ENCODE data around the gene TUT4. TPM values are rescaled to one million over a fixed set of nuclear protein-coding genes. Genes with fewer than 3 reads are reported as not detected.

The TUT4 gene
- total and polyA plus RNA-seq, 2 experiments from 2014 or later: 69.9 to 116 TPM

- TF ChIP-seq, protein P1, sequence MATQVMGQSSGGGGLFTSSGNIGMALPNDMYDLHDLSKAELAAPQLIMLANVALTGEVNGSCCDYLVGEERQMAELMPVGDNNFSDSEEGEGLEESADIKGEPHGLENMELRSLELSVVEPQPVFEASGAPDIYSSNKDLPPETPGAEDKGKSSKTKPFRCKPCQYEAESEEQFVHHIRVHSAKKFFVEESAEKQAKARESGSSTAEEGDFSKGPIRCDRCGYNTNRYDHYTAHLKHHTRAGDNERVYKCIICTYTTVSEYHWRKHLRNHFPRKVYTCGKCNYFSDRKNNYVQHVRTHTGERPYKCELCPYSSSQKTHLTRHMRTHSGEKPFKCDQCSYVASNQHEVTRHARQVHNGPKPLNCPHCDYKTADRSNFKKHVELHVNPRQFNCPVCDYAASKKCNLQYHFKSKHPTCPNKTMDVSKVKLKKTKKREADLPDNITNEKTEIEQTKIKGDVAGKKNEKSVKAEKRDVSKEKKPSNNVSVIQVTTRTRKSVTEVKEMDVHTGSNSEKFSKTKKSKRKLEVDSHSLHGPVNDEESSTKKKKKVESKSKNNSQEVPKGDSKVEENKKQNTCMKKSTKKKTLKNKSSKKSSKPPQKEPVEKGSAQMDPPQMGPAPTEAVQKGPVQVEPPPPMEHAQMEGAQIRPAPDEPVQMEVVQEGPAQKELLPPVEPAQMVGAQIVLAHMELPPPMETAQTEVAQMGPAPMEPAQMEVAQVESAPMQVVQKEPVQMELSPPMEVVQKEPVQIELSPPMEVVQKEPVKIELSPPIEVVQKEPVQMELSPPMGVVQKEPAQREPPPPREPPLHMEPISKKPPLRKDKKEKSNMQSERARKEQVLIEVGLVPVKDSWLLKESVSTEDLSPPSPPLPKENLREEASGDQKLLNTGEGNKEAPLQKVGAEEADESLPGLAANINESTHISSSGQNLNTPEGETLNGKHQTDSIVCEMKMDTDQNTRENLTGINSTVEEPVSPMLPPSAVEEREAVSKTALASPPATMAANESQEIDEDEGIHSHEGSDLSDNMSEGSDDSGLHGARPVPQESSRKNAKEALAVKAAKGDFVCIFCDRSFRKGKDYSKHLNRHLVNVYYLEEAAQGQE (IDR thresholded peaks at IDR 0.05; ENCODE audit: unreplicated experiment): no peak
- TF ChIP-seq CTCF (conservative IDR thresholded peaks at IDR 0.05; ENCODE audit: low read depth in 2 of 2) (no peak), POLR2AphosphoS5 (IDR thresholded peaks at IDR 0.05; ENCODE audit: low read depth) (no peak), JUNB (IDR thresholded peaks at IDR 0.05; ENCODE audit: unreplicated experiment) (no peak), NANOG (IDR thresholded peaks at IDR 0.05; ENCODE audit: borderline replicate concordance) (no peak), ZNF331 (CRISPR knock-in tag; IDR thresholded peaks at IDR 0.05; ENCODE audit: low read depth) (no peak), ETS1 (IDR thresholded peaks at IDR 0.05) (no peak), ZNF114 (CRISPR knock-in tag; IDR thresholded peaks at IDR 0.05) (no peak), CREB1 (CRISPR knock-in tag; IDR thresholded peaks at IDR 0.05; ENCODE audit: low read depth) (no peak)
Measured at GRCh38 chr1:52404975-52405338, 147.9 kb downstream of the TUT4 start (continued).

- peak within 1 kb of the TSS; percentile 93 for H3K4me2 ChIP-seq
- peaks cover 73% of the 10 kb centered on the region for H3K36me3 Mint-ChIP-seq (ENCODE audit: low read depth)
- H3K9me2 ChIP-seq (ENCODE audit: insufficient read depth): no peaks in the 10 kb centered on the region
- H3K27me3 ChIP-seq (ENCODE audit: insufficient read depth): no peaks in the 10 kb centered on the region
- peaks cover 11% of the 10 kb centered on the region; the same call in 1 of the 2 replicates for H3F3A ChIP-seq (replicated peaks; ENCODE audit: low read depth)
- H4K20me1 ChIP-seq (replicated peaks; ENCODE audit: insufficient read depth): peaks cover 28% of the 10 kb centered on the region
- peaks cover 41% of the 10 kb centered on the region for H3K36me3 ChIP-seq (ENCODE audit: insufficient read depth)
- no peaks in the 10 kb centered on the region for H3K9me3 Mint-ChIP-seq
- peak within 1 kb of the TSS; percentile 82 for H3K4me3 ChIP-seq
- peaks cover 15% of the 10 kb centered on the region for H3K4me1 ChIP-seq (ENCODE audit: insufficient read depth)
- peak within 1 kb of the TSS; percentile 100 for H3K4me3 Mint-ChIP-seq
- H3K4me1 Mint-ChIP-seq: peaks cover 16% of the 10 kb centered on the region; the same call in 2 of the 3 replicates
- peaks cover 80% of the 10 kb centered on the region for H3K79me2 ChIP-seq (replicated peaks; ENCODE audit: insufficient read depth)
- peak within 1 kb of the TSS; percentile 100 for H3K27ac Mint-ChIP-seq
- peak; percentile 100 for DNase-seq (ENCODE audit: low spot score)
- no peaks in the 10 kb centered on the region for H3K27me3 Mint-ChIP-seq (ENCODE audit: insufficient read depth, low read depth, poor library complexity)
- peak within 1 kb of the TSS; percentile 99 for H3K27ac ChIP-seq (ENCODE audit: low read depth)
- peak; percentile 91 for ATAC-seq
- H2AFZ ChIP-seq: peak within 1 kb of the TSS; percentile 72; the same call in 1 of the 2 replicates
- TF ChIP-seq, protein P1 (IDR thresholded peaks at IDR 0.05; ENCODE audit: unreplicated experiment): no peak
- TF ChIP-seq POLR2AphosphoS5 (IDR thresholded peaks at IDR 0.05; ENCODE audit: low read depth) (peak; percentile 85), CTCF (conservative IDR thresholded peaks at IDR 0.05; ENCODE audit: low read depth in 2 of 2) (peak; percentile 18 to 60; a peak in 2 of 4 replicates), CREB1 (CRISPR knock-in tag; IDR thresholded peaks at IDR 0.05; ENCODE audit: low read depth) (peak; percentile 96), STAT1 (IDR thresholded peaks at IDR 0.05; ENCODE audit: unreplicated experiment) (no peak)
Measured at GRCh38 chr1:52404116-52404974, 148.5 kb downstream of the TUT4 start, which contains the start of the genes ORC1 and PRPF38A. ORC1 (minus strand) TSS chr1:52404423; CDS start chr1:52402223, 2,200 bp downstream. PRPF38A (plus strand) TSS chr1:52404602; CDS start chr1:52404750, 148 bp downstream.

Measured in GM23338 (cell line).